Left ventricle myocardium inferior (tissue), 1 donor: ENCODE results near the gene KIF19. TPM values are rescaled to one million over a fixed set of nuclear protein-coding genes. Genes with fewer than 3 reads are reported as not detected.
A peak's percentile ranks its signal among the peaks of the same experiment; 100 is the strongest.
"Not testable (repeated sequence)": the region's sequence is repeated elsewhere in the genome, so short reads cannot be mapped to it uniquely, and the experiment has no call there.

ENCODE experiments used
- DNase-seq: peaks from one replicate; pipeline ENCODE4 v3.0.0-alpha.2; 2020
- H3K27ac ChIP-seq: fragments of 200-600 bp; replicated peaks from 2 replicates; pipeline ENCODE4 v1.8.0; 2021
- H3K27me3 ChIP-seq: fragments of 200-600 bp; 2 replicates; pipeline ENCODE4 v1.8.0; 2021; ENCODE audit warnings: low read depth
- H3K36me3 ChIP-seq: fragments of 200-600 bp; 2 replicates; pipeline ENCODE4 v1.8.0; 2021
- H3K4me1 ChIP-seq: fragments of 200-600 bp; 2 replicates; pipeline ENCODE4 v1.8.0; 2021
- H3K4me3 ChIP-seq: fragments of 200-600 bp; 2 replicates; pipeline ENCODE4 v1.8.0; 2021; ENCODE audit warnings: mild to moderate bottlenecking, moderate library complexity
- H3K9me3 ChIP-seq: fragments of 200-600 bp; replicated peaks from 2 replicates; pipeline ENCODE4 v1.8.0; 2021
- intact Hi-C: fragments of 100-400 bp; cut with micrococcal nuclease; formaldehyde crosslinking; loops from one replicate; pipeline ENCODE4 v1.11.0; 2022
- long read RNA-seq: library from polyadenylated mRNA; unstranded; transcript quantifications from one replicate; pipeline ENCODE4 v2.0.0, GENCODE V29; 2021
- total RNA-seq: library from RNA; stranded (reverse); fragmentation: NEBNext Ultra II Directional; extraction: Animal tissue kit (Norgen Biotek cat#: 25700); gene quantifications from one replicate; pipeline ENCODE4 v1.2.1, GENCODE V29; 2021
- TF ChIP-seq, protein P1 (sequence below): fragments of 200-600 bp; IDR thresholded peaks from 2 replicates; pipeline ENCODE4 v1.8.0; 2021; ENCODE audit warnings: antibody characterized with exemption, mild to moderate bottlenecking, borderline replicate concordance
- donor health status: DM: no; HTN: yes; CAD: no; lungs with severe emphysema.

KIF19 gene, protein sequence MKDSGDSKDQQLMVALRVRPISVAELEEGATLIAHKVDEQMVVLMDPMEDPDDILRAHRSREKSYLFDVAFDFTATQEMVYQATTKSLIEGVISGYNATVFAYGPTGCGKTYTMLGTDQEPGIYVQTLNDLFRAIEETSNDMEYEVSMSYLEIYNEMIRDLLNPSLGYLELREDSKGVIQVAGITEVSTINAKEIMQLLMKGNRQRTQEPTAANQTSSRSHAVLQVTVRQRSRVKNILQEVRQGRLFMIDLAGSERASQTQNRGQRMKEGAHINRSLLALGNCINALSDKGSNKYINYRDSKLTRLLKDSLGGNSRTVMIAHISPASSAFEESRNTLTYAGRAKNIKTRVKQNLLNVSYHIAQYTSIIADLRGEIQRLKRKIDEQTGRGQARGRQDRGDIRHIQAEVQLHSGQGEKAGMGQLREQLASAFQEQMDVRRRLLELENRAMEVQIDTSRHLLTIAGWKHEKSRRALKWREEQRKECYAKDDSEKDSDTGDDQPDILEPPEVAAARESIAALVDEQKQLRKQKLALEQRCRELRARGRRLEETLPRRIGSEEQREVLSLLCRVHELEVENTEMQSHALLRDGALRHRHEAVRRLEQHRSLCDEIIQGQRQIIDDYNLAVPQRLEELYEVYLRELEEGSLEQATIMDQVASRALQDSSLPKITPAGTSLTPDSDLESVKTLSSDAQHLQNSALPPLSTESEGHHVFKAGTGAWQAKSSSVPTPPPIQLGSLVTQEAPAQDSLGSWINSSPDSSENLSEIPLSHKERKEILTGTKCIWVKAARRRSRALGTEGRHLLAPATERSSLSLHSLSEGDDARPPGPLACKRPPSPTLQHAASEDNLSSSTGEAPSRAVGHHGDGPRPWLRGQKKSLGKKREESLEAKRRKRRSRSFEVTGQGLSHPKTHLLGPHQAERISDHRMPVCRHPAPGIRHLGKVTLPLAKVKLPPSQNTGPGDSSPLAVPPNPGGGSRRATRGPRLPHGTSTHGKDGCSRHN
- total RNA-seq = 0.08 TPM
- long read RNA-seq, partial matches to known transcripts = 1 of 1 reads
- long read RNA-seq, other reads (novel, unspliced or antisense) = 0 of 1 reads

DNA sequence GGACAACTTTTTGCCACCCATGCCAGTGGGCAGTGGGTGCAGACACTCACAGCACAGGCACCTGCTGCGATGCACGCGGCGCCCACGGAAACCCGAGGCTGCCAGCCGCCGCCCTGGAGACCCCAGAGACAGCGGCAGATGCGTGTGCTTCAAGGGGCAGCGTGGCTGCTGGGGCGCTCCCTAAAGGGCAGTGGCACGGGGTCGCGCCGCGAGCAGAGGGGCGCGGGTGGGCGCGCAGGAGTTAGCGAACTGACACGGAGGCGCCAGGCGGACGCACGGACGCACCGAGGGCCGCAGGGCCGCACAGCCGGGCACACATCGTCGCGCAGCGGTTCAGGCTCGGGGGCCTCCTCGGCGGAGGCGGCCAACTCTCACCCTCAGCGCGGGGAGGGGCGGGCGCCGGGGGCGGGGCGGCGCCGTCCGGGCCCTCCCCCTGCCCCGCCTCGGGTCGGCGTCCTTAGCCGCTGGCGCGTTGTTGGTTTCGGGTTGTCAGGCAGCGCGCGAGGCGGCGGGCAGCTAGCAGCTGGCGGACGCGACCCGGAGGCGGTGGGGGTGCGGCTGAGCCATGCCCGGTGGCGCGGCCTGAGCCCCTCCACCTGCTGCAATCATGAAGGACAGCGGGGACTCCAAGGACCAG, at the start of gene KIF19:
Gene KIF19, plus strand, starts transcription at position 484 of the 637 bp plus-strand sequence. Its CDS starts 124 bp downstream, at position 608.
- DNase-seq = peak; percentile 56
- TF ChIP-seq, protein P1, sequence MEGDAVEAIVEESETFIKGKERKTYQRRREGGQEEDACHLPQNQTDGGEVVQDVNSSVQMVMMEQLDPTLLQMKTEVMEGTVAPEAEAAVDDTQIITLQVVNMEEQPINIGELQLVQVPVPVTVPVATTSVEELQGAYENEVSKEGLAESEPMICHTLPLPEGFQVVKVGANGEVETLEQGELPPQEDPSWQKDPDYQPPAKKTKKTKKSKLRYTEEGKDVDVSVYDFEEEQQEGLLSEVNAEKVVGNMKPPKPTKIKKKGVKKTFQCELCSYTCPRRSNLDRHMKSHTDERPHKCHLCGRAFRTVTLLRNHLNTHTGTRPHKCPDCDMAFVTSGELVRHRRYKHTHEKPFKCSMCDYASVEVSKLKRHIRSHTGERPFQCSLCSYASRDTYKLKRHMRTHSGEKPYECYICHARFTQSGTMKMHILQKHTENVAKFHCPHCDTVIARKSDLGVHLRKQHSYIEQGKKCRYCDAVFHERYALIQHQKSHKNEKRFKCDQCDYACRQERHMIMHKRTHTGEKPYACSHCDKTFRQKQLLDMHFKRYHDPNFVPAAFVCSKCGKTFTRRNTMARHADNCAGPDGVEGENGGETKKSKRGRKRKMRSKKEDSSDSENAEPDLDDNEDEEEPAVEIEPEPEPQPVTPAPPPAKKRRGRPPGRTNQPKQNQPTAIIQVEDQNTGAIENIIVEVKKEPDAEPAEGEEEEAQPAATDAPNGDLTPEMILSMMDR = no peak
- intact Hi-C loops = no loop called here
- Histone ChIP-seq H3K4me3 (peak within 1 kb of the TSS; percentile 68), H3K4me1 (peaks cover 21% of the 10 kb centered on the region), H3K27ac (peak within 1 kb of the TSS; percentile 61), H3K9me3 (no peaks in the 10 kb centered on the region), H3K27me3 (peaks cover 10% of the 10 kb centered on the region), H3K36me3 (no peaks in the 10 kb centered on the region)

DNA sequence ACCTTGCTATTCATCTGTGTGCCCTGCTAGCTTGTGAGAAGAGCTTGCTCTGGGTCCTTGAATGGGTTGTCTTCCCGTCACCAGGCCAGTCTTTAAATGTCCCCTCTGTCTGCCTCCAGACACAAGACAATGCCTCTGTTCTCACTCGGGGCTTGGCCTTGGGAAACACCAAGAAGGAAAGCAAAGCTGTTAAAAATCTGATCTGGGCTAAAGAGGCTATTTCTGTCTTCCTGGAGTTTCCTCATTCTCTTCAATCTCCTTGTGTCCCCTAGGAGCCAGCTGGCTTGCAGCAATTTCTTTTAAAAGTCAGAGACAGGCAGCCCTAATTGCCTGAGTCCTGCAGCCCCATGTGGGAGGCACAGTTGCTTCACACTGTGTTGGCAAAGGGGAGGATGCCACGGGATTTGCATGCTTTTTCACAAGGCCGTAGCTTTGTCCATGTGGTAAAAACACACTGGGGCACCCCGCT, 49.5 kb upstream of the KIF19 start:
- DNase-seq = peak; percentile 30
- intact Hi-C loops = no loop called here
- peak overlapping the region; percentile 86 for H3K27ac ChIP-seq
- H3K4me3 ChIP-seq = no peak overlapping the region
- H3K36me3 ChIP-seq = no peaks in the 10 kb centered on the region
- H3K9me3 ChIP-seq = no peaks in the 10 kb centered on the region
- H3K4me1 ChIP-seq = peaks cover 54% of the 10 kb centered on the region
- peaks cover 21% of the 10 kb centered on the region for H3K27me3 ChIP-seq
- TF ChIP-seq, protein P1 = no peak

DNA sequence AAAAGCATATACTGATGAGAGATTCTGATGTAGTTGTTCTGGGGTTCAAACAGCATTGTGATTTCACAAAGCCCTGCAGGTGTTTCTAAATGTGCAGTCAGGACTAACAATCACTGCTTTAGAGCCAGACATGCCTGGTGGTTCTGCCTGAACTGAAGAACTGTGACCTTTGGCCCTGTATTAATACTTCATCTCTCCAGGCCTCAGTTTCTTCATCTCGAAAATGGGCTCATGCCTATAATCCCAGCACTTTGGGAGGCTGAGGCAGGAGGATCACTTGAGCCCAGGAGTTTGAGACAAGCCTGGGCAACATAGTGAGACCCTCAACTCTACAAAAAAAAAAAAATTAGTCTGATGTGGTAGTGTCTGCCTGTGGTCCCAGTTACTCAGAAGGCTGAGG, 48.1 kb upstream of the KIF19 start:
- Histone ChIP-seq H3K36me3 (no peaks in the 10 kb centered on the region), H3K27ac (no peak overlapping the region), H3K4me1 (peaks cover 40% of the 10 kb centered on the region), H3K27me3 (peaks cover 21% of the 10 kb centered on the region), H3K9me3 (no peaks in the 10 kb centered on the region), H3K4me3 (no peak overlapping the region)
- TF ChIP-seq, protein P1 = no peak
- no peak for DNase-seq
- intact Hi-C loops = no loop called here

DNA sequence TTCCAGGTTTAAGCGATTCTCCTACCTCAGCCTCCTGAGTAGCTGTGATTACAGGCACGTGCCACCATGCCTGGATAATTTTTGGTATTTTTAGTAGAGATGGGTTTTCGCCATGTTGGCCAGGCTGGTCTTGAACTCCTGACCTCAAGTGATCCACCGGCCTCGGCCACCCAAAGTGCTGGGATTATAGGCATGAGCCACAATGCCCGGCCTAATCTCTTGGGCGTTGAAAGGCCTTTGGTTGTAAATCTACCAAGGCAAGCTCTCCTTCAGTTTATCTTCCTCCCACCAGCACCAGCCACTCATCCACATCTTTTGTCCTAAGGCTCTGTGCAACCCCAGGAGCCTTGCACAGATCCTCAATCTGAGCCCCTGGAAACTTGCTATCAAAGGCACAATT, 46.4 kb upstream of the KIF19 start:
- H3K36me3 ChIP-seq, H3K27me3 ChIP-seq, DNase-seq, H3K4me3 ChIP-seq, H3K9me3 ChIP-seq, H3K27ac ChIP-seq, intact Hi-C loops: not testable (repeated sequence)
- H3K4me1 ChIP-seq = peaks cover 27% of the 10 kb centered on the region

DNA sequence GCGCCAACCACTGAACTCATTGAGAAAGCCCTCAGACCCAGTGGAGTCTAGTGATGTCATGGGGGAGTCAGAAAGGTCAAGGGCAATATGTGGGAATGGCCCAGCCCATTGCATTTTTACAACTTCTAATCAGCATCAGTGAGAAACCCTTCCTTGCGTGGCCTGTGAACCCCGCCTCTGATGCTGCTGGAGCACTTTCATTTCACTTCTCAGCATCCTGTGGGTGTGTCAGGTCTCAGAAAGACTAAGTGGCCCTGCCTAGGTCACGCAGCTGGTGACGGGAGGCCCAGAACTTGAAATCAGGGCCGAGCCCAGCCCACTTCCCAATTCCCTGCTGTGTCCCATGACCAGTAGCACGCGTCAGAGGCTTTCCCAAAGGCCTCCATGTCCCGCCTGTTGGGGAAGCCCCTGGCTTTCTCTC, 45.9 kb upstream of the KIF19 start:
- no peaks in the 10 kb centered on the region for H3K9me3 ChIP-seq
- no peaks in the 10 kb centered on the region for H3K36me3 ChIP-seq
- DNase-seq = peak; percentile 42
- intact Hi-C loops = no loop called here
- no peak overlapping the region for H3K4me3 ChIP-seq
- H3K4me1 ChIP-seq = peaks cover 29% of the 10 kb centered on the region
- H3K27ac ChIP-seq = no peak overlapping the region
- TF ChIP-seq, protein P1 = no peak
- H3K27me3 ChIP-seq = peaks cover 4% of the 10 kb centered on the region
